ENCODE measurements around the gene CARD8.
A peak's percentile ranks its signal among the peaks of the same experiment; 100 is the strongest.
"Not testable (repeated sequence)": the region's sequence is repeated elsewhere in the genome, so short reads cannot be mapped to it uniquely, and the experiment has no call there.

The CARD8 gene

GRCh38 chr19:48255376-48256303, at the start of gene CARD8:
CARD8 (minus strand) TSS chr19:48255912; CDS start chr19:48241020, 14,892 bp downstream.
- Mint-ChIP-seq H3K4me3 (peak within 1 kb of the TSS; percentile 98), H3K4me1 (peaks cover 82% of the 10 kb centered on the region), H3K9me3 (no peaks in the 10 kb centered on the region), H3K27me3 (no peaks in the 10 kb centered on the region), H3K27ac (peak within 1 kb of the TSS; percentile 95), H3K36me3 (peaks cover 8% of the 10 kb centered on the region)

- H3K27ac Mint-ChIP-seq = no peak overlapping the region
- H3K4me1 Mint-ChIP-seq = no peaks in the 10 kb centered on the region
These were observed 48.2 kb upstream of the CARD8 start for GRCh38 chr19:48303866-48304265.

GRCh38 chr19:48303367-48303766, 47.7 kb upstream of the CARD8 start:
- no peaks in the 10 kb centered on the region for H3K4me1 Mint-ChIP-seq
- H3K27ac Mint-ChIP-seq = no peak overlapping the region
- H3K36me3 Mint-ChIP-seq = no peaks in the 10 kb centered on the region
- no peak overlapping the region for H3K4me3 Mint-ChIP-seq
- H3K9me3 Mint-ChIP-seq = no peaks in the 10 kb centered on the region
- no peaks in the 10 kb centered on the region for H3K27me3 Mint-ChIP-seq

More at GRCh38 chr19:48303866-48304265, 48.2 kb upstream of the CARD8 start:
- Mint-ChIP-seq H3K9me3 (no peaks in the 10 kb centered on the region), H3K27me3 (no peaks in the 10 kb centered on the region), H3K4me3 (no peak overlapping the region), H3K36me3 (no peaks in the 10 kb centered on the region)

GRCh38 chr19:48302600-48302959, 46.9 kb upstream of the CARD8 start:
- H3K4me1 Mint-ChIP-seq = no peaks in the 10 kb centered on the region
- no peak overlapping the region for H3K4me3 Mint-ChIP-seq
- H3K9me3 Mint-ChIP-seq = no peaks in the 10 kb centered on the region
- no peaks in the 10 kb centered on the region for H3K36me3 Mint-ChIP-seq
- H3K27ac Mint-ChIP-seq = no peak overlapping the region
- H3K27me3 Mint-ChIP-seq = no peaks in the 10 kb centered on the region

GRCh38 chr19:48301886-48302599, 46.3 kb upstream of the CARD8 start:
- no peaks in the 10 kb centered on the region for H3K27me3 Mint-ChIP-seq
- H3K9me3 Mint-ChIP-seq = no peaks in the 10 kb centered on the region
- no peaks in the 10 kb centered on the region for H3K36me3 Mint-ChIP-seq
- H3K4me1 Mint-ChIP-seq = no peaks in the 10 kb centered on the region
- no peak overlapping the region for H3K4me3 Mint-ChIP-seq
- H3K27ac Mint-ChIP-seq = no peak overlapping the region

GRCh38 chr19:48297975-48298374, 42.3 kb upstream of the CARD8 start:
- Mint-ChIP-seq H3K4me3 (no peak overlapping the region), H3K27me3 (no peaks in the 10 kb centered on the region), H3K27ac (no peak overlapping the region), H3K9me3 (no peaks in the 10 kb centered on the region), H3K36me3 (no peaks in the 10 kb centered on the region), H3K4me1 (no peaks in the 10 kb centered on the region)

GRCh38 chr19:48296963-48297734, 41.4 kb upstream of the CARD8 start:
- Mint-ChIP-seq H3K4me3 (no peak overlapping the region), H3K27ac (no peak overlapping the region), H3K36me3 (no peaks in the 10 kb centered on the region), H3K4me1 (no peaks in the 10 kb centered on the region), H3K9me3 (no peaks in the 10 kb centered on the region), H3K27me3 (no peaks in the 10 kb centered on the region)

GRCh38 chr19:48295458-48295857, 39.7 kb upstream of the CARD8 start:
- Mint-ChIP-seq H3K27me3 (no peaks in the 10 kb centered on the region), H3K36me3 (no peaks in the 10 kb centered on the region), H3K27ac (no peak overlapping the region), H3K9me3 (no peaks in the 10 kb centered on the region), H3K4me3 (no peak overlapping the region), H3K4me1 (peaks cover 8% of the 10 kb centered on the region)

GRCh38 chr19:48292798-48293197, 37.1 kb upstream of the CARD8 start:
- H3K4me1 Mint-ChIP-seq = peaks cover 8% of the 10 kb centered on the region
- H3K27me3 Mint-ChIP-seq = no peaks in the 10 kb centered on the region
- H3K36me3 Mint-ChIP-seq = no peaks in the 10 kb centered on the region
- H3K9me3 Mint-ChIP-seq = no peaks in the 10 kb centered on the region
- no peak overlapping the region for H3K27ac Mint-ChIP-seq
- H3K4me3 Mint-ChIP-seq = no peak overlapping the region

- H3K4me3 Mint-ChIP-seq = peak overlapping the region; percentile 81
- not testable (repeated sequence) for H3K4me1 Mint-ChIP-seq, H3K36me3 Mint-ChIP-seq, H3K27ac Mint-ChIP-seq, H3K9me3 Mint-ChIP-seq, H3K27me3 Mint-ChIP-seq
These were observed 35.7 kb upstream of the CARD8 start for GRCh38 chr19:48291489-48291815.

GRCh38 chr19:48290771-48291488, 35.2 kb upstream of the CARD8 start:
- H3K4me1 Mint-ChIP-seq = peaks cover 8% of the 10 kb centered on the region
- H3K27ac Mint-ChIP-seq = peak overlapping the region; percentile 12
- peaks cover 3% of the 10 kb centered on the region for H3K36me3 Mint-ChIP-seq
- H3K27me3 Mint-ChIP-seq = no peaks in the 10 kb centered on the region
- H3K9me3 Mint-ChIP-seq = peaks cover 7% of the 10 kb centered on the region
- H3K4me3 Mint-ChIP-seq = peak overlapping the region; percentile 81

GRCh38 chr19:48290401-48290770, 34.7 kb upstream of the CARD8 start:
- H3K4me1 Mint-ChIP-seq = peaks cover 8% of the 10 kb centered on the region
- peaks cover 7% of the 10 kb centered on the region for H3K9me3 Mint-ChIP-seq
- peaks cover 3% of the 10 kb centered on the region for H3K36me3 Mint-ChIP-seq
- no peaks in the 10 kb centered on the region for H3K27me3 Mint-ChIP-seq
- no peak overlapping the region for H3K27ac Mint-ChIP-seq
- no peak overlapping the region for H3K4me3 Mint-ChIP-seq

- Mint-ChIP-seq H3K4me1 (peaks cover 8% of the 10 kb centered on the region), H3K27ac (no peak overlapping the region), H3K36me3 (peaks cover 5% of the 10 kb centered on the region), H3K9me3 (peaks cover 7% of the 10 kb centered on the region), H3K4me3 (no peak overlapping the region), H3K27me3 (no peaks in the 10 kb centered on the region)
These were observed 32.0 kb upstream of the CARD8 start for GRCh38 chr19:48287748-48288147.

GRCh38 chr19:48284896-48285295, 29.2 kb upstream of the CARD8 start:
- Mint-ChIP-seq H3K4me3 (no peak overlapping the region), H3K4me1 (no peaks in the 10 kb centered on the region), H3K9me3 (peaks cover 7% of the 10 kb centered on the region), H3K36me3 (peaks cover 5% of the 10 kb centered on the region), H3K27me3 (no peaks in the 10 kb centered on the region), H3K27ac (no peak overlapping the region)

GRCh38 chr19:48283908-48284307, 28.2 kb upstream of the CARD8 start:
- H3K27ac Mint-ChIP-seq = no peak overlapping the region
- peaks cover 5% of the 10 kb centered on the region for H3K36me3 Mint-ChIP-seq
- no peaks in the 10 kb centered on the region for H3K27me3 Mint-ChIP-seq
- H3K4me3 Mint-ChIP-seq = no peak overlapping the region
- no peaks in the 10 kb centered on the region for H3K4me1 Mint-ChIP-seq
- H3K9me3 Mint-ChIP-seq = peaks cover 7% of the 10 kb centered on the region
